GM21737 (cell line): Measurements from ENCODE around the gene SMARCD2.

Experiments
- ATAC-seq: cut with Tn5 transposase; IDR thresholded peaks from one replicate; pipeline ENCODE4 v1.9.1; 2021; ENCODE audit warnings: mild to moderate bottlenecking, moderate library complexity; ENCODE audit not compliant: unreplicated experiment

SMARCD2 gene

DNA sequence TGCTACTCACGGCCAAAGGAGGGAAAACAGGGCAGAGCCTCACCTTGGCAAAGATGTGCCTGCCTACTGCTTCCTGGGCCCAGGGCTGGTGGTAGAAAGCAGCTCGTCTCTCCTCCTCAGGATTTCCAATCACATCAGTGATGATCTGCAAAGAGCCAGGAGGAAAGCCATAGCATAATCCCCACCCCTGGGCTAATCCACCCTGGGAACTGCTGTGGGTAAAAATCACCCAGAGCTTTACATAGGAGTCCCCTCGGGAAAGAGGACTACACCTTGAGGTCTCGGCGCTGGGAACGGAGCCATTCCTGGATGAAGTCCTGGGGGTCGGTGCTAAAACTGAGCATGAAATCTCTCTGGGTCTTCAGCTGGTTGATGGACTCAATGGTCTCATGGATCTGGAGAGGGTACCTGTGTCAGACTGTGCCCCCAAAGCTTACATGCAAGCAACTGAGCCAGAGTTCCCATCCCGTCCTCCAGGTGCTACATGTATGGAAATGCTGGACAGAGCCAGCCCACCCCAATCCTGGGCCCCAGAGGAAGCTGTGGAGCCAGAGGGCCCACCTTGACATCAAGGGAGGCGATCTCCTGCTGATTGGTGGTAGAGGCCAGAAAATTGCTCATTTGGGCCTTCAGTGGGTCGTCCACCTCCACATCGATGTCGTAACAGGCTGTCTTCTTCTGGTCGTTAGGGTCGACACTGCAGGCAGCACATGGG, 9.3 kb downstream of the SMARCD2 start:
- no peak for ATAC-seq

- ATAC-seq = no peak
These were observed 10.0 kb downstream of the SMARCD2 start for GRCh38 chr17:63832455-63832854.

DNA sequence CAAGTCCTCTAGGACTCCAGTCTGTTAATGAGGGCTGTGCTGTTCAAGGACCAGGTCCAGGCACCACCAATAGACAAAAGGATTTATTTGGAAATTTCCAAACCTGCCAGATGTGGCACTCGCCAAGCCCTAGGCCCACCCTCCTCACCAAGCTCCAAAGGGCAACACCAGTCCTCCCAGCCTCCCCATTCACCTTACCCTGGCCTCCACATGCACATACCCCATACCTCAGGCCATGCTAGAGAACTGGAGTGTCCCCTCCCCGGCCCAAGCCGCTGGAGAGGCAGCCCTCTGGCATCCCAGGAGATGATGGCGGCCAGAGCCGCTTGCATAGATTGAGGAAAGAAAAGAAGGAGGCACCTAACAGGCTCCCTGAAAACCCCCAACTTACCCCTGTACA, 10.5 kb downstream of the SMARCD2 start:
- ATAC-seq = no peak

GRCh38 chr17:63831505-63831904, 11.0 kb downstream of the SMARCD2 start:
- ATAC-seq = no peak

GRCh38 chr17:63830904-63831491, 11.5 kb downstream of the SMARCD2 start:
- ATAC-seq = no peak

DNA sequence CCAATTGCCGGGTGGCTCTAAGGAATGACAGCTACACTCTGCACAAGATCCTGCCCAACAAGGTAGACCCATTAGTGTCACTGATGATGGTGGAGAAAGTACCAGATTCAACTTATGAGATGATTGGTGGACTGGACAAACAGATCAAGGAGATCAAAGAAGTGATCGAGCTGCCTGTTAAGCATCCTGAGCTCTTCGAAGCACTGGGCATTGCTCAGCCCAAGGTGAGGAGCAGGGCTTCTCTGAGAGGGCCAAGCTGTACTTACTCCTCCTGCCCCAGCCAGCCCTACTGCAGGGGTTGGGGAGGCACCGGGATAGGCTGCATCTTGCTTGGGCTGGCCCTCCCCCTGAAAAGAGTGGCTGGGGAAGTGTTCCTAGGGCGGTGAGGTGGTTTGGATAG, 12.2 kb downstream of the SMARCD2 start:
- ATAC-seq = no peak

- no peak for ATAC-seq
These were observed 13.5 kb downstream of the SMARCD2 start for GRCh38 chr17:63828936-63829335.

DNA sequence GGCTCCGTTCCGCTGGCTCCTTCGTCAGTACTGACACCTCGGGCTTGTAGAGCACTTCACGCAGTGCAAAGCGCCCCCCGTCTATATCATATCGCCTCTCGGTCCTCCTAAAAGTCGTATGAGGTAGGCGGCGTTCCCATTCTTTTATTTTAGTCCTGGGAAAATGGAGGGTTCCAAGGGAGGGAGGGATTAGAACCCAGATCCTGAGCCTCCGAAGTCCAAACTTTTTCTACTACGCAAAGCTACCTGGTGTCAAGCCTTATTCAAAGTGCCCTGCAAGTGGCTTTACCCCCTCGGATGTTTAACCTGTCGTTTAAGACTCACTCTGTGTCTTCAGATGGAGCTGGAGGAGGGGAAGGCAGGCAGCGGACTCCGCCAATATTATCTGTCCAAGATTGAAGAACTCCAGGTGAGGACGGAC, 14.7 kb downstream of the SMARCD2 start:
- no peak for ATAC-seq

GRCh38 chr17:63827002-63827800, 15.3 kb downstream of the SMARCD2 start, which contains the start of the genes FTSJ3 and PSMC5:
Gene FTSJ3, minus strand, starts transcription at chr17:63827663. Its CDS starts 761 bp downstream, at chr17:63826902.
Gene PSMC5, plus strand, starts transcription at chr17:63827431. Its CDS starts 60 bp downstream, at chr17:63827491.
- ATAC-seq = peak; percentile 79

- no peak for ATAC-seq
These were observed 15.9 kb downstream of the SMARCD2 start for GRCh38 chr17:63826468-63827001.

DNA sequence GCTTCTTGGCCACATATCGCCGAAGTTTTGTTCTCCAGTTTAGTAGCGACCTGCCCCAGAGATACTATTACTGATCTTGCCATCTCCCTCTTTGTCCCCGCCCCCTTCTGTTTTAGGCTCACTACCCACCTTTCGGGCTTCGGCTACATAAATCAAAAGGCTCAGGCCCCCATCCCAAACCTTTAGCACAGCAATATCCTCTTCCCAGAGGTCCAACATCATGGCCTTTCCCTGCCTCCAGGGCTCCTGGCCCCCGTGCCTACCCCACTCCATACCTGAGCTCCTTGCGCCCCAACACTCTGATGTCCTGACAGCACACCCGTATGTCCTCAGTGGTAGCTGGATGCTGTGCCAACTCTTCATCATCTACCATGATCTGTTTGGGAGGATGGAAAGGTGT, 18.1 kb downstream of the SMARCD2 start:
- ATAC-seq = no peak

- no peak for ATAC-seq
These were observed 18.7 kb downstream of the SMARCD2 start for GRCh38 chr17:63823659-63824331.

DNA sequence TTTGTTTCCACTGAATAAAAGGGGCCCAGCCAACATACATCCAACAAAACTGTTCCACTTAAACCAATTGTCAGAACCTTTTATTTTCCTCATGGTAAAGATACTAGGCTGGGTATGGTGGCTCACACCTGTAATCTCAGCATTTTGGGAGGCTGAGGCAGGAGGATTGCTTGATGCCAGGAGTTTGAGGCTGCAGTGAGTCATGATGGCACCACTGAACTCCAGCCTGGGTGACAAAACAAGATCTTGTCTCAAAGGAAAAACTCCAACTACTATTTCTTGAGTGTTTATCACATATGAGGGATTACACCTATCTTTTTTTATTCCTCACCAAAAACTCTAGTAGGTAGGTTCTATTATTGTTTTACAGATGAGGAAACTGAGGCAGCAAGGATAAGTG, 19.9 kb downstream of the SMARCD2 start:
- ATAC-seq = no peak

- no peak for ATAC-seq
These were observed 20.7 kb downstream of the SMARCD2 start for GRCh38 chr17:63821804-63822203.

DNA sequence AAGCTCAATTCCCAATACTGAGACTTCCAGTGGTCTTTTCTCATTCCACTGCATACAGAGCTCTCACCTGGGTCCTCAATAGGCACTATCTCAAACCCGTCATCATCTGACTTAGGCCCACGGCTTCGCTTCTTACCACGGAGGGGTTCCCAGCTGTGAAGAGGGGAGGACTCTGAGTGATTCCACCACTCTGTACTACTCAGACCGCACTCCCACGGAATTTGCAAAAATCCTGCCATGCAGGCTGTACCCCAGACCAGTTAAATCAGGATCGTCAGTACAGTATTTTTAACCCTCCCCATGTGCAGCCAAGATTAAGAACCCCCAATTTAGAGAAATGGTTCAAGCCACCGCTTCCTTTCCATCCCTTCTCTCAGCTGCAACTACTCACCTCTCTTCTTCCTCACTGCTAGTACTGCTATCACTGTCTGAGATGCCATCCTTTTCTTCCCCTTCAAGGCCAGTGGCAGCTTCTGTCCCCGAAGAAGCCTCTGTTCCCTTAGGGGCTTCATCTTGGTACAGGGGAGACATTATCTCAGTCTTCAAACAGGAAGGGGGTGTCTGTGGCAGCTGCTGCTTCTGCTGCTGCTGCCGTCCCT, 21.4 kb downstream of the SMARCD2 start:
- no peak for ATAC-seq

DNA sequence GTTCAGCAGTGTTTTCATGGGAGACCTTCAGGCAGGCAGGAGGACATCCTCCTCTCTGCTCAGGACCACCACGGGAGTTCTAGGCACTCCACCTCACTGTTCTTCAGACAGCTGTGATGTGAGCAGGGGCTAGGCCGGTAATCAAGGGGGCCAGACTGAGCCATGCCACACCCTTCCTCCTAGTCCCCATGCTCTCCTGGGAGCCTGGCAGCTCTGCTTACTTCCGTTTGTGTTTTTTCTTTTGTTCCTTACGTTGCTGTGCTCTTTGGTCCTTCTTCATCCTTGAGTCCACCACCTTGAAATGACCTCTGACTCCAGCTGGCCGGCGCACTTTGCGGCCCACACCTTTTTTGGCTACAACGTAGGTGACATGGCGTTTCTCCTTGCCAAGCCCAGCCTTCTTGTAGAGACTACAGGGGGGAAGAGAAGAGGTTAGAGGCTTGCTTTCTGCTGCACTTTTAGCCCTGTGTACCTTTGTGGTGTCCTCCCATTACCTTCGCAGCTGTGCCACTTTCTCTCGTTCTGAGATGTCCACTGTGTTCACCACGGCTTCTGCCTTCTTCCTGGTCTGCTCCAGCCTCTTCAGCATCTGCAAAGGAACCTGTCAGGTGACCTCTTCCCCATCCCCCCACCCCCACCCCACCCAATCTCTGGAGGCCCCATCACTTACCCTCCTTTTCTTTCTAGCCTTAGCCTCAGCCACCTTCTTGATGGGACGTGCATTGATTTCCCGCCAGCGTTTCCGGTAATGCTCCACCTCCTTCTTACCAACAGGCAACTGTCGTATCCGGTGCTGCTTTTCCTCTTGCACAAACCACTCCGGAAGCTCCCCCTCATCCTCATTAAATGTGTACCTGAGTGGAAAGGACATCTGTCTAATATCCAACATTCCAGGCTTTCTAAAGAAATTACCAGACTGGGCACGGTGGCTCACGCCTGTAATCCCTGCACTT, 22.6 kb downstream of the SMARCD2 start:
- no peak for ATAC-seq

- no peak for ATAC-seq
These were observed 23.4 kb downstream of the SMARCD2 start for GRCh38 chr17:63819131-63819530.

- ATAC-seq = no peak
These were observed 24.6 kb downstream of the SMARCD2 start for GRCh38 chr17:63817736-63818385.

DNA sequence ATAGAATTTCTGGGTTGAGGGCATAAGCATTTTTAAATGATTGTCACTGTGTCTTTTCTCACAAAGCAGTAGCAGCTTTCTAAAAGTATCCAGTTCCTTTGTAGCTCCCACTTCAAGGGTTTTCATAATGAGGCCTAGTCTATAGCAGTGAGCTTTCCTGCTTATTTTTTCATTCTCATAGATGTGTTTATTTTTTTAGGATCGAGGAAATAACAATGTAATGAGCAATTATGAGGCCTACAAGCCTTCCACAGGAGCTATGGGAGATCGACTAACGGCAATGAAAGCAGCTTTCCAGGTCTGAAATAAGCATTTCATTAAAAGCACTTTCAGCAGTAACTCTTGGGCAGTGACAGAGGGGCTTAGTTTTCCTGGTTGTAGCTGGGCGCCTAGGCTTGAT, 25.8 kb downstream of the SMARCD2 start:
- ATAC-seq = no peak
